ENCODE data around the gene YPEL4. TPM values are rescaled to one million over a fixed set of nuclear protein-coding genes. Genes with fewer than 3 reads are reported as not detected.

Gene YPEL4
- polyA plus RNA-seq, 1 of the 3 experiments (the other 2 are of a cell fraction): 2.3 TPM

DNA sequence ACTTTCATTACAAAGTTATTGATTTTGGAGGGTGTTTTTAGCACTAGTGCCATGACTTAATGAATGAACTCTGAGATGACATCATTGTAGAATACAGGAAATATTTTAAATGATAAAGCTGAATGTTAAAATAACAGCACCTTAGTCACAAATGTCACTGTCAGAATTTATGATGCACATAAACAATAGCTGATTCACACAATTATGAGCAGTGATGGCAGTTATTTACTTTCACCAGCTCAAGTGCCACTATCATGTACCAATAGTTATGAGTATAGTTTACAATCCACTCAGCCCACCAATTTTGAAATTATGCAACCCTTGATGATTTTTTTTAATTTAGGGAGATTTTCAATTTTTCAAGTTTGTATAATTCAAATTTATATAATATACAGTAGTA, 29.2 kb downstream of the YPEL4 start (continued):
- TF ChIP-seq, protein P1, sequence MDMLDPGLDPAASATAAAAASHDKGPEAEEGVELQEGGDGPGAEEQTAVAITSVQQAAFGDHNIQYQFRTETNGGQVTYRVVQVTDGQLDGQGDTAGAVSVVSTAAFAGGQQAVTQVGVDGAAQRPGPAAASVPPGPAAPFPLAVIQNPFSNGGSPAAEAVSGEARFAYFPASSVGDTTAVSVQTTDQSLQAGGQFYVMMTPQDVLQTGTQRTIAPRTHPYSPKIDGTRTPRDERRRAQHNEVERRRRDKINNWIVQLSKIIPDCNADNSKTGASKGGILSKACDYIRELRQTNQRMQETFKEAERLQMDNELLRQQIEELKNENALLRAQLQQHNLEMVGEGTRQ (IDR thresholded peaks at IDR 0.05; ENCODE audit: borderline replicate concordance, low read depth, low read length): no peak
- no peak for TF ChIP-seq NRF1 (IDR thresholded peaks at IDR 0.05; ENCODE audit: low read depth, low read length)

DNA sequence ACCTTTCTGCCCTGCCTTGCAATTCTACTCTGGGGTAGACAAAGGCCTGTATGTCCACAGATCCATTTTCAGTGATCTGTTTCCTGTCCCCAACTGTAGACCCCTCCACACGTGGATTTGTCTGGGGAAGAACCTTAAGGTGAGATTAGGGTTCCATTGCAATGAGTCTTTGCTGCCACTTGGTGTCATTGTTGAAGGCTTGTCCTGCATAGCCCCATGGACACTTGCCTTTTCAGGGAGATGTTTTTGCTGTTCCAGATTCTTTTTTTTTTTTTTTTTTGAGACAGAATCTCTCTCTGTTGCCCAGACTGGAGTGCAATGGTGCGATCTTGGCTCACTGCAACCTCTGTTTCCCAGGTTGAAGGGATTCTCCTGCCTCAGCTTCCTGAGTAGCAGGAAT, 30.4 kb downstream of the YPEL4 start:
- H3K4me1 ChIP-seq (ENCODE audit: control insufficient read depth in 1 of 2, insufficient read depth in 2 of 2, low read depth in 1 of 2, low read length in 1 of 2): no peaks in the 10 kb centered on the region
- 34% methylated on average over 2 of the region's 2 CpGs for WGBS (ENCODE audit: low lambda C conversion rate)
- no peak overlapping the region for H3K27ac ChIP-seq (ENCODE audit: low read depth in 2 of 2, low read length in 1 of 2)
- H3K27me3 ChIP-seq (ENCODE audit: insufficient read depth): peaks cover 19% of the 10 kb centered on the region
- no peaks in the 10 kb centered on the region for H3K9me3 ChIP-seq
- no peaks in the 10 kb centered on the region for H3K9me2 ChIP-seq
- no peaks in the 10 kb centered on the region for H3K79me2 ChIP-seq (ENCODE audit: insufficient read depth)
- ChIA-PET POLR2A (no interaction called here), CTCF (interaction anchor here (1.0 to 2.6 kb wide), 3 partner anchors 18 to 126 kb away, joined by 3 to 12 read pairs (median 3); no protein-coding TSS in a partner anchor)
- DNase-seq: no peak
- H2AFZ ChIP-seq (ENCODE audit: low read depth): no peak overlapping the region
- no peak for TF ChIP-seq RAD21 (IDR thresholded peaks at IDR 0.05; ENCODE audit: low read length)
- TF ChIP-seq, protein P2, sequence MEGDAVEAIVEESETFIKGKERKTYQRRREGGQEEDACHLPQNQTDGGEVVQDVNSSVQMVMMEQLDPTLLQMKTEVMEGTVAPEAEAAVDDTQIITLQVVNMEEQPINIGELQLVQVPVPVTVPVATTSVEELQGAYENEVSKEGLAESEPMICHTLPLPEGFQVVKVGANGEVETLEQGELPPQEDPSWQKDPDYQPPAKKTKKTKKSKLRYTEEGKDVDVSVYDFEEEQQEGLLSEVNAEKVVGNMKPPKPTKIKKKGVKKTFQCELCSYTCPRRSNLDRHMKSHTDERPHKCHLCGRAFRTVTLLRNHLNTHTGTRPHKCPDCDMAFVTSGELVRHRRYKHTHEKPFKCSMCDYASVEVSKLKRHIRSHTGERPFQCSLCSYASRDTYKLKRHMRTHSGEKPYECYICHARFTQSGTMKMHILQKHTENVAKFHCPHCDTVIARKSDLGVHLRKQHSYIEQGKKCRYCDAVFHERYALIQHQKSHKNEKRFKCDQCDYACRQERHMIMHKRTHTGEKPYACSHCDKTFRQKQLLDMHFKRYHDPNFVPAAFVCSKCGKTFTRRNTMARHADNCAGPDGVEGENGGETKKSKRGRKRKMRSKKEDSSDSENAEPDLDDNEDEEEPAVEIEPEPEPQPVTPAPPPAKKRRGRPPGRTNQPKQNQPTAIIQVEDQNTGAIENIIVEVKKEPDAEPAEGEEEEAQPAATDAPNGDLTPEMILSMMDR (IDR thresholded peaks at IDR 0.05): peak; percentile 35
- H3F3A ChIP-seq (replicated peaks; ENCODE audit: insufficient read depth): no peaks in the 10 kb centered on the region
- H3K9ac ChIP-seq: no peak overlapping the region
- no peak overlapping the region for H3K4me3 ChIP-seq (ENCODE audit: low read depth in 2 of 2, low read length in 1 of 2)
- H3K36me3 ChIP-seq (replicated peaks in 1 of 2; ENCODE audit: control insufficient read depth in 1 of 2, insufficient read depth in 2 of 2, low read length in 1 of 2): no peaks in the 10 kb centered on the region
- no peak overlapping the region for H3K4me2 ChIP-seq
- no peaks in the 10 kb centered on the region for H4K20me1 ChIP-seq (ENCODE audit: insufficient read depth)

- no peak overlapping the region for H3K4me3 ChIP-seq (ENCODE audit: low read depth in 2 of 2, low read length in 1 of 2)
- H2AFZ ChIP-seq (ENCODE audit: low read depth): no peak overlapping the region
- 44% methylated on average over 2 of the region's 2 CpGs for WGBS (ENCODE audit: low lambda C conversion rate)
- peaks cover 25% of the 10 kb centered on the region for H3K27me3 ChIP-seq (ENCODE audit: insufficient read depth)
- no peak overlapping the region for H3K9ac ChIP-seq
- H3K27ac ChIP-seq (ENCODE audit: low read depth in 2 of 2, low read length in 1 of 2): no peak overlapping the region
- H4K20me1 ChIP-seq (ENCODE audit: insufficient read depth): no peaks in the 10 kb centered on the region
- H3K4me2 ChIP-seq: no peak overlapping the region
- ChIA-PET CTCF (interaction anchor here (1.0 to 2.6 kb wide), 4 partner anchors 17 to 125 kb away, joined by 3 to 12 read pairs (median 3); no protein-coding TSS in a partner anchor), POLR2A (no interaction called here)
- H3F3A ChIP-seq (replicated peaks; ENCODE audit: insufficient read depth): no peaks in the 10 kb centered on the region
- no peaks in the 10 kb centered on the region for H3K36me3 ChIP-seq (replicated peaks in 1 of 2; ENCODE audit: control insufficient read depth in 1 of 2, insufficient read depth in 2 of 2, low read length in 1 of 2)
- H3K9me3 ChIP-seq: no peaks in the 10 kb centered on the region
- no peaks in the 10 kb centered on the region for H3K79me2 ChIP-seq (ENCODE audit: insufficient read depth)
- no peaks in the 10 kb centered on the region for H3K4me1 ChIP-seq (ENCODE audit: control insufficient read depth in 1 of 2, insufficient read depth in 2 of 2, low read depth in 1 of 2, low read length in 1 of 2)
- H3K9me2 ChIP-seq: no peaks in the 10 kb centered on the region
- no peak for DNase-seq
- no peak for TF ChIP-seq YY1 (IDR thresholded peaks at IDR 0.05; ENCODE audit: low read depth)
- TF ChIP-seq, protein P3, sequence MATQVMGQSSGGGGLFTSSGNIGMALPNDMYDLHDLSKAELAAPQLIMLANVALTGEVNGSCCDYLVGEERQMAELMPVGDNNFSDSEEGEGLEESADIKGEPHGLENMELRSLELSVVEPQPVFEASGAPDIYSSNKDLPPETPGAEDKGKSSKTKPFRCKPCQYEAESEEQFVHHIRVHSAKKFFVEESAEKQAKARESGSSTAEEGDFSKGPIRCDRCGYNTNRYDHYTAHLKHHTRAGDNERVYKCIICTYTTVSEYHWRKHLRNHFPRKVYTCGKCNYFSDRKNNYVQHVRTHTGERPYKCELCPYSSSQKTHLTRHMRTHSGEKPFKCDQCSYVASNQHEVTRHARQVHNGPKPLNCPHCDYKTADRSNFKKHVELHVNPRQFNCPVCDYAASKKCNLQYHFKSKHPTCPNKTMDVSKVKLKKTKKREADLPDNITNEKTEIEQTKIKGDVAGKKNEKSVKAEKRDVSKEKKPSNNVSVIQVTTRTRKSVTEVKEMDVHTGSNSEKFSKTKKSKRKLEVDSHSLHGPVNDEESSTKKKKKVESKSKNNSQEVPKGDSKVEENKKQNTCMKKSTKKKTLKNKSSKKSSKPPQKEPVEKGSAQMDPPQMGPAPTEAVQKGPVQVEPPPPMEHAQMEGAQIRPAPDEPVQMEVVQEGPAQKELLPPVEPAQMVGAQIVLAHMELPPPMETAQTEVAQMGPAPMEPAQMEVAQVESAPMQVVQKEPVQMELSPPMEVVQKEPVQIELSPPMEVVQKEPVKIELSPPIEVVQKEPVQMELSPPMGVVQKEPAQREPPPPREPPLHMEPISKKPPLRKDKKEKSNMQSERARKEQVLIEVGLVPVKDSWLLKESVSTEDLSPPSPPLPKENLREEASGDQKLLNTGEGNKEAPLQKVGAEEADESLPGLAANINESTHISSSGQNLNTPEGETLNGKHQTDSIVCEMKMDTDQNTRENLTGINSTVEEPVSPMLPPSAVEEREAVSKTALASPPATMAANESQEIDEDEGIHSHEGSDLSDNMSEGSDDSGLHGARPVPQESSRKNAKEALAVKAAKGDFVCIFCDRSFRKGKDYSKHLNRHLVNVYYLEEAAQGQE (IDR thresholded peaks at IDR 0.05; ENCODE audit: low read depth, low read length): no peak
- no peak for TF ChIP-seq PBX3 (IDR thresholded peaks at IDR 0.05)
- TF ChIP-seq RAD21 (IDR thresholded peaks at IDR 0.05; ENCODE audit: low read length): no peak
- TF ChIP-seq, protein P1 (IDR thresholded peaks at IDR 0.05; ENCODE audit: borderline replicate concordance, low read depth, low read length): no peak
- no peak for TF ChIP-seq EZH2phosphoT487 (IDR thresholded peaks at IDR 0.05; ENCODE audit: borderline replicate concordance, low read depth)
- no peak for TF ChIP-seq TAF1 (IDR thresholded peaks at IDR 0.05; ENCODE audit: borderline replicate concordance, low read depth, low read length)
- no peak for TF ChIP-seq CHD2 (IDR thresholded peaks at IDR 0.05; ENCODE audit: low read length, partially characterized antibody)
- TF ChIP-seq ZBTB33 (IDR thresholded peaks at IDR 0.05; ENCODE audit: borderline replicate concordance, low read depth): no peak
- no peak for TF ChIP-seq GABPA (IDR thresholded peaks at IDR 0.05; ENCODE audit: low read depth)
- TF ChIP-seq SMC3 (IDR thresholded peaks at IDR 0.05; ENCODE audit: low read depth, low read length): no peak
- no peak for TF ChIP-seq ELF1 (IDR thresholded peaks at IDR 0.05)
- TF ChIP-seq NRF1 (IDR thresholded peaks at IDR 0.05; ENCODE audit: low read depth, low read length): no peak
Measured at GRCh38 chr11:57618438-57618837, 31.3 kb downstream of the YPEL4 start.
